NOMO-1 (cell line): ENCODE data around the gene RNF19B.

Source experiments
- DNase-seq, 2 experiments: peaks; one replicate each; lab custom pipeline; 2025; ENCODE audit not compliant: unreplicated experiment in 2 of 2; lab: John Stamatoyannopoulos, UW

The RNF19B gene

GRCh38 chr1:32969566-32969965, 5.0 kb upstream of the RNF19B start:
- no peak for DNase-seq

- no peak for DNase-seq
Measured at GRCh38 chr1:32967888-32968568, 3.4 kb upstream of the RNF19B start.

- DNase-seq, result no peak
Measured at GRCh38 chr1:32966900-32967299, 2.3 kb upstream of the RNF19B start.

GRCh38 chr1:32965251-32965747, 690 bp upstream of the RNF19B start:
- no peak for DNase-seq

- DNase-seq, result peak; percentile 45 to 46
Measured at GRCh38 chr1:32963746-32964460, 706 bp downstream of the RNF19B start.

- peak; percentile 20 to 74 for DNase-seq
Measured at GRCh38 chr1:32962248-32962896, 2.2 kb downstream of the RNF19B start.

- no peak for DNase-seq
Measured at GRCh38 chr1:32960819-32961355, 3.7 kb downstream of the RNF19B start.

- no peak for DNase-seq
Measured at GRCh38 chr1:32960342-32960741, 4.3 kb downstream of the RNF19B start.

- DNase-seq, result no peak
Measured at GRCh38 chr1:32958827-32959226, 5.8 kb downstream of the RNF19B start.

- DNase-seq, result no peak
Measured at GRCh38 chr1:32957017-32957416, 7.6 kb downstream of the RNF19B start.

- DNase-seq, result no peak
Measured at GRCh38 chr1:32954168-32954567, 10.4 kb downstream of the RNF19B start.

- DNase-seq, result no peak
Measured at GRCh38 chr1:32953495-32953894, 11.1 kb downstream of the RNF19B start.

- no peak for DNase-seq
Measured at GRCh38 chr1:32949519-32949918, 15.1 kb downstream of the RNF19B start.

GRCh38 chr1:32948905-32949304, 15.7 kb downstream of the RNF19B start:
- no peak for DNase-seq

GRCh38 chr1:32948390-32948722, 16.3 kb downstream of the RNF19B start:
- no peak for DNase-seq

- DNase-seq, result no peak
Measured at GRCh38 chr1:32947669-32948389, 16.8 kb downstream of the RNF19B start.

- no peak for DNase-seq
Measured at GRCh38 chr1:32946413-32946812, 18.2 kb downstream of the RNF19B start.

- no peak for DNase-seq
Measured at GRCh38 chr1:32944180-32944579, 20.4 kb downstream of the RNF19B start.

- DNase-seq, result peak; percentile 47 to 90
Measured at GRCh38 chr1:32939655-32940371, 24.8 kb downstream of the RNF19B start.

- DNase-seq, result no peak
Measured at GRCh38 chr1:32937061-32937460, 27.5 kb downstream of the RNF19B start.
